HepG2 (cell line): ENCODE results near the gene EYA4.

ENCODE experiments used
- NFE2 ChIP-seq: sonication (generic); formaldehyde crosslinking; IDR thresholded peaks from 2 replicates; pipeline ENCODE4 v1.4.0; 2020; ENCODE audit warnings: missing genetic modification reagents
- REXO4 ChIP-seq: sonication (generic); formaldehyde crosslinking; IDR thresholded peaks from 2 replicates; pipeline ENCODE4 v1.8.0; 2022; ENCODE audit warnings: missing genetic modification reagents, mild to moderate bottlenecking, borderline replicate concordance

DNA sequence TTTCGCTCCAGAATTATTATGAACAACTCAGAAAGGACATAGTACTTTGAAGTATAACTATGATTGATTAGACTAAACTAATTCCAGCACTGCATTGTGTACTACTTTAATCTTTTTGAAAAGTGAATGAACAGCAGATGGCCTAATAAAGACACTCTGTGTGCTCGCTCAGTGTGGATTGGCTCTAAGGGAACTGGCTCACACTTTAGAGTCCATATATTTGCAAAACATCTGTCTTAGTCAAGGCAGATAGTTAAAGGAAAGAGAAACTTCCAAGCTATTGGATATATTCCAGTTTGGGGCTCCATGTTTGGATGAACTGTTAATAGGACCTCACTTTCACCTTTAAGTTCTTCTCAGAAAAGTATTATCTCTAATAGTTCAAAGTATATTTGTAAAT, 218.9 kb downstream of the EYA4 start:
- TF ChIP-seq NFE2 (CRISPR knock-in tag) (no peak), REXO4 (CRISPR knock-in tag) (no peak)
